ENCODE data around the gene SLAIN1. TPM values are rescaled to one million over a fixed set of nuclear protein-coding genes. Genes with fewer than 3 reads are reported as not detected.

Gene SLAIN1
- total and polyA plus RNA-seq, 12 donors, result 5.5 to 26.7 (median 14.1) TPM

DNA sequence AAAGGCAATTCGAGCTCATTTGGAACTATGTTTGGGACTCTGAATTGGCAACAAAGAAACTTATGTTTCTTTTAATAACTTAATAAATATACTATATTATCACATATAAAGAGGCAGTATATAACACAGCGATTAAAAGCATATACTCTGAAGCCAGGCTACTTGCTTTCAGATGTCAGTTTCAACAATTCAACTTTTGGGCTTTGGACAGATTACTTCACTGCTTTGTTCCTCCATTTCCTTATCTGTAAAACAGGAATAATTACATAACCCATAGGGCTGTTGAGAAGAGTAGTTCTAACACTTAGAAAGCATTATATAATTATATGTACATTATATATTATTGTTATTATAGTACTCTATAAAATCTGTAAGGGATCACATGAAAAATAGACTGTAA, 113.9 kb downstream of the SLAIN1 start:
- no peaks in the 10 kb centered on the region for H3K4me1 ChIP-seq (replicated peaks in 1 of 2)
- H3K27ac ChIP-seq, result no peak overlapping the region
- H3K9me3 ChIP-seq (replicated peaks in 1 of 3), result no peaks in the 10 kb centered on the region
- 76 to 86% (median 81%) methylated on average over 2 of the region's 2 CpGs for WGBS, 4 donors
- TF ChIP-seq CTCF (IDR thresholded peaks at IDR 0.05) (no peak), POLR2A (IDR thresholded peaks at IDR 0.05) (no peak)
- no peaks in the 10 kb centered on the region for H3K36me3 ChIP-seq (replicated peaks in 1 of 2)
- no peak overlapping the region for H3K4me3 ChIP-seq
- intact Hi-C loops (cut with DNase I), result no loop called here
- DNase-seq, result no peak
- H3K27me3 ChIP-seq, result no peaks in the 10 kb centered on the region

- Histone ChIP-seq H3K4me3 (no peak overlapping the region), H3K4me1 (replicated peaks in 1 of 2) (no peaks in the 10 kb centered on the region), H3K36me3 (replicated peaks in 1 of 2) (no peaks in the 10 kb centered on the region), H3K27ac (no peak overlapping the region), H3K9me3 (replicated peaks in 1 of 3) (no peaks in the 10 kb centered on the region), H3K27me3 (no peaks in the 10 kb centered on the region)
- TF ChIP-seq POLR2A (IDR thresholded peaks at IDR 0.05) (no peak), CTCF (IDR thresholded peaks at IDR 0.05) (no peak)
- intact Hi-C loops (cut with DNase I), result no loop called here
- DNase-seq, result no peak
These were observed 114.5 kb downstream of the SLAIN1 start for GRCh38 chr13:77811981-77812380.

Small RNA genes within 50 kb of the gene (microRNA-seq; reads per million reads assigned to microRNA genes)
- gene MIR3665, result 0 reads per million in 3 donors

Small RNA genes within 50 kb of the gene (small RNA-seq; reads per million reads assigned to genes)
- gene MIR3665 (0 reads per million in 2 donors), gene SPTLC1P5 (0 reads per million in 2 donors)

Other genes starting within 250 kb of the SLAIN1 start
- 1 to 10 TPM in 1 of 9 donors, under 1 TPM in 1, not detected in 7; 0.07 to 7.7 TPM for gene SCEL, start 162.0 kb upstream of the SLAIN1 start, total RNA-seq
- gene SCEL, start 162.0 kb upstream of the SLAIN1 start, polyA plus RNA-seq, result under 1 TPM; 0.16 to 0.57 (median 0.31) TPM
- gene EDNRB, start 221.1 kb downstream of the SLAIN1 start, total RNA-seq, result 100 to 1,000 TPM in 6 of 9 donors, 10 to 100 TPM in 3; 36.5 to 216 (median 128) TPM
- 10 to 100 TPM; 14.0 to 54.3 (median 24.0) TPM for gene EDNRB, start 221.1 kb downstream of the SLAIN1 start, polyA plus RNA-seq